NB4 (cell line): ENCODE measurements around the gene CNEP1R1.

Experiments used
- CTCF ChIP-seq: IDR thresholded peaks from one replicate; pipeline ENCODE4 v1.5.1; 2012; ENCODE audit warnings: low read depth, low read length
- POLR2A ChIP-seq: IDR thresholded peaks from 2 replicates; pipeline ENCODE4 v1.6.1; 2011; ENCODE audit warnings: mild to moderate bottlenecking; ENCODE audit not compliant: insufficient read length; ENCODE audit errors: extremely low read depth
- TF ChIP-seq, protein P1 (sequence below): IDR thresholded peaks from 2 replicates; pipeline ENCODE4 v1.6.1; 2011; ENCODE audit warnings: low read depth, low read length

DNA sequence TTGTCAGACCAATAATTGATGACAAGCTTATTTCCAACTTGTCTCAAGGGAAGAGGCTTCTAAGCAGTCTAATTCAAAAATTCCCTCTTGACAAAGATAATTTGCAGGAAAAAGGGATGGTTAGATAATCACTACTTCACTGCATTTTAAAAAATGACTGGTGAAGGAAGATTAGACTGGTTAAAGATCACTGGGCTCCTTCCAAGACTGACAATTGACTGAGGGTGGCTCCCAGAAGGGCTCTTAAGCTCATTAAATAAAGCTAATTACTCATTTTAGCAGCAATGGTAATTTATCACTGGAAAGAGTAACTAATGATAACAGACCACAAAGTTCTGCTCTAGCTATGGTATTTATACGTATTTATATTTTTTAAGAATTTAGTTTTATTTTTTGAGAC is 36.3 kb downstream of the CNEP1R1 start:
- TF ChIP-seq CTCF = no peak
- no peak for TF ChIP-seq POLR2A
- TF ChIP-seq, protein P1, sequence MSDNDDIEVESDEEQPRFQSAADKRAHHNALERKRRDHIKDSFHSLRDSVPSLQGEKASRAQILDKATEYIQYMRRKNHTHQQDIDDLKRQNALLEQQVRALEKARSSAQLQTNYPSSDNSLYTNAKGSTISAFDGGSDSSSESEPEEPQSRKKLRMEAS = no peak
